Activated effector memory CD4-positive, alpha-beta T cell treated with anti-CD3 and anti-CD28 coated beads, Interleukin-2, amount 50 U/mL, for 16 hours (primary cell): Measurements from ENCODE around the gene GPC6.

Experiments used
- DNase-seq: peaks from one replicate; pipeline ENCODE4 v3.0.0-alpha.2; 2020

GPC6 gene

GRCh38 chr13:94088742-94089141, 862.1 kb downstream of the GPC6 start:
- DNase-seq = no peak

GRCh38 chr13:94090773-94091480, 864.3 kb downstream of the GPC6 start:
- DNase-seq = no peak

- no peak for DNase-seq
Measured at GRCh38 chr13:94093652-94094315, 867.2 kb downstream of the GPC6 start.

- DNase-seq = no peak
Measured at GRCh38 chr13:94109715-94110374, 883.2 kb downstream of the GPC6 start.

GRCh38 chr13:94112227-94112626, 885.6 kb downstream of the GPC6 start:
- no peak for DNase-seq

GRCh38 chr13:94112731-94113130, 886.1 kb downstream of the GPC6 start:
- DNase-seq = no peak

- no peak for DNase-seq
Measured at GRCh38 chr13:94113245-94113644, 886.6 kb downstream of the GPC6 start.

- DNase-seq = no peak
Measured at GRCh38 chr13:94114166-94114565, 887.6 kb downstream of the GPC6 start.

GRCh38 chr13:94115054-94115453, 888.4 kb downstream of the GPC6 start:
- no peak for DNase-seq

GRCh38 chr13:94119360-94119936, 892.8 kb downstream of the GPC6 start:
- no peak for DNase-seq

- DNase-seq = no peak
Measured at GRCh38 chr13:94120878-94121277, 894.3 kb downstream of the GPC6 start.

GRCh38 chr13:94121686-94122085, 895.1 kb downstream of the GPC6 start:
- no peak for DNase-seq

- no peak for DNase-seq
Measured at GRCh38 chr13:94122300-94122915, 895.8 kb downstream of the GPC6 start.

- DNase-seq = no peak
Measured at GRCh38 chr13:94123557-94123956, 897.0 kb downstream of the GPC6 start.

GRCh38 chr13:94128430-94128829, 901.8 kb downstream of the GPC6 start:
- DNase-seq = no peak

GRCh38 chr13:94129490-94129894, 902.9 kb downstream of the GPC6 start:
- no peak for DNase-seq

- no peak for DNase-seq
Measured at GRCh38 chr13:94138831-94139230, 912.2 kb downstream of the GPC6 start.

- DNase-seq = no peak
Measured at GRCh38 chr13:94139393-94139995, 912.9 kb downstream of the GPC6 start.

- no peak for DNase-seq
Measured at GRCh38 chr13:94140027-94140426, 913.4 kb downstream of the GPC6 start.

GRCh38 chr13:94140511-94140910, 913.9 kb downstream of the GPC6 start:
- DNase-seq = no peak

GRCh38 chr13:94143624-94144350, 917.2 kb downstream of the GPC6 start:
- DNase-seq = no peak

GRCh38 chr13:94145966-94146365, 919.4 kb downstream of the GPC6 start:
- DNase-seq = no peak
